ENCODE data around the gene TTC13. TPM values are rescaled to one million over a fixed set of nuclear protein-coding genes. Genes with fewer than 3 reads are reported as not detected.

Gene TTC13
- total RNA-seq, 2 experiments from 2014 or later, result 24.9 to 25.0 TPM

DNA sequence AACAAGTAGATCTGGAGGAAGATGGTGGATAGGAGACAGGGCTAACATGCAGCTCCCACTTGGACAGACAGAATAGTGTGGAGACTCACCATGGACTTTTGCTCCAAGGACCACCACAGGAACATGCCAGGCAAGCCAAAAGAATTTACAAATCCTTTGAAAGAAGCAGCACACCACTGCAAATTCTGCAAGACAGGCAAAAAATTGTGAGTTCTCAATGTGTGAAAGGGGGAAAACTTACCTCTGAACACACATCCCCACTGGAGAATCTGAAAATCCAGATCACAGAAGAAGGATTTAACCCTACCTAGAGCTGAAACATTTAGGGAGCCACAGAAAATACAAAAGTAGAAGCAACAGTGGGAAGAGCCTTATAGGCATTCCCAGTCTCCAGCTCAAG, 23.2 kb upstream of the TTC13 start:
- no peaks in the 10 kb centered on the region for H3K4me1 ChIP-seq (ENCODE audit: insufficient read depth, low read length)
- H3K36me3 Mint-ChIP-seq (ENCODE audit: low read depth), result peaks cover 49% of the 10 kb centered on the region
- TF ChIP-seq, protein P1, sequence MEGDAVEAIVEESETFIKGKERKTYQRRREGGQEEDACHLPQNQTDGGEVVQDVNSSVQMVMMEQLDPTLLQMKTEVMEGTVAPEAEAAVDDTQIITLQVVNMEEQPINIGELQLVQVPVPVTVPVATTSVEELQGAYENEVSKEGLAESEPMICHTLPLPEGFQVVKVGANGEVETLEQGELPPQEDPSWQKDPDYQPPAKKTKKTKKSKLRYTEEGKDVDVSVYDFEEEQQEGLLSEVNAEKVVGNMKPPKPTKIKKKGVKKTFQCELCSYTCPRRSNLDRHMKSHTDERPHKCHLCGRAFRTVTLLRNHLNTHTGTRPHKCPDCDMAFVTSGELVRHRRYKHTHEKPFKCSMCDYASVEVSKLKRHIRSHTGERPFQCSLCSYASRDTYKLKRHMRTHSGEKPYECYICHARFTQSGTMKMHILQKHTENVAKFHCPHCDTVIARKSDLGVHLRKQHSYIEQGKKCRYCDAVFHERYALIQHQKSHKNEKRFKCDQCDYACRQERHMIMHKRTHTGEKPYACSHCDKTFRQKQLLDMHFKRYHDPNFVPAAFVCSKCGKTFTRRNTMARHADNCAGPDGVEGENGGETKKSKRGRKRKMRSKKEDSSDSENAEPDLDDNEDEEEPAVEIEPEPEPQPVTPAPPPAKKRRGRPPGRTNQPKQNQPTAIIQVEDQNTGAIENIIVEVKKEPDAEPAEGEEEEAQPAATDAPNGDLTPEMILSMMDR (IDR thresholded peaks at IDR 0.05), result no peak
- intact Hi-C loops (cut with DNase I, micrococcal nuclease), result no loop called here
- peaks cover 8 to 24% of the 10 kb centered on the region in 2 experiments for H3K9me3 ChIP-seq (ENCODE audit: control insufficient read depth in 1 of 2, insufficient read depth in 1 of 2, low read length in 2 of 2)
- peaks cover 52% of the 10 kb centered on the region for H3K36me3 ChIP-seq (ENCODE audit: insufficient read depth, low read length)
- no peaks in the 10 kb centered on the region for H3K27me3 ChIP-seq (ENCODE audit: control insufficient read depth in 1 of 2, insufficient read depth in 2 of 2, low read length in 2 of 2)
- CTCF ChIA-PET, result no interaction called here
- DNase-seq (no peak), ATAC-seq (ENCODE audit: poor library complexity) (no peak)
- POLR2A ChIA-PET, result no interaction called here
- no peaks in the 10 kb centered on the region for H3K27me3 Mint-ChIP-seq
- no peak overlapping the region for H3K27ac ChIP-seq (ENCODE audit: low read depth in 1 of 2, low read length in 2 of 2)
- no peak overlapping the region for H3K27ac Mint-ChIP-seq
- H3K4me3 Mint-ChIP-seq, result no peak overlapping the region
- H3K9me3 Mint-ChIP-seq, result peaks cover 18% of the 10 kb centered on the region
- H3K4me1 Mint-ChIP-seq (ENCODE audit: low read depth), result no peaks in the 10 kb centered on the region
- no peak overlapping the region for H3K4me3 ChIP-seq (ENCODE audit: low read length)

DNA sequence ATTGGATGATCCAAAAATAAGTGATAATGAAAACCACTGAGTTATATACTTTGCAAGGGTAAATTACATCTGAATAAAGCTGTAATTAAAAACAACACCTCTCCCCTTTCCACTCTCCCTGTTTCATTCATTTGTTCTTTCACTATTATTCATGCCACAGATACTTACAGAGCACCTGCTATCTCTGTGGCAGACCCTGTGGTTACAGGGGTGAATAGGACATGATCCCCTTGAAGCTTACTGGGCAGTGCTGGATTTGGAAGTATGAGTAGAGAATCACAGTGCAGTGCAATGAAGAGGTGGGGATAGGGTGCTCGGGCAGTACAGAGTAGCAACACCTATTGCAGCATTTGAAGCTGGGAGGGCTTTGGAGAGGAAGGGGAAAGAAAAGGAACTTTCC, 22.0 kb upstream of the TTC13 start:
- intact Hi-C loops (cut with DNase I, micrococcal nuclease), result no loop called here
- Histone ChIP-seq H3K4me3 (ENCODE audit: low read length) (no peak overlapping the region), H3K27me3 (ENCODE audit: control insufficient read depth in 1 of 2, insufficient read depth in 2 of 2, low read length in 2 of 2) (no peaks in the 10 kb centered on the region), H3K4me1 (ENCODE audit: insufficient read depth, low read length) (no peaks in the 10 kb centered on the region), H3K27ac (ENCODE audit: low read depth in 1 of 2, low read length in 2 of 2) (no peak overlapping the region), H3K9me3 (ENCODE audit: control insufficient read depth in 1 of 2, insufficient read depth in 1 of 2, low read length in 2 of 2) (peaks cover 8 to 24% of the 10 kb centered on the region in 2 experiments), H3K36me3 (ENCODE audit: insufficient read depth, low read length) (peaks cover 64% of the 10 kb centered on the region)
- peaks cover 44% of the 10 kb centered on the region for H3K36me3 Mint-ChIP-seq (ENCODE audit: low read depth)
- TF ChIP-seq, protein P1 (IDR thresholded peaks at IDR 0.05), result no peak
- H3K4me1 Mint-ChIP-seq (ENCODE audit: low read depth), result no peaks in the 10 kb centered on the region
- H3K9me3 Mint-ChIP-seq, result peaks cover 11% of the 10 kb centered on the region
- ATAC-seq (ENCODE audit: poor library complexity) (no peak), DNase-seq (no peak)
- no peak overlapping the region for H3K27ac Mint-ChIP-seq
- ChIA-PET CTCF (no interaction called here), POLR2A (no interaction called here)
- no peak overlapping the region for H3K4me3 Mint-ChIP-seq
- no peaks in the 10 kb centered on the region for H3K27me3 Mint-ChIP-seq

DNA sequence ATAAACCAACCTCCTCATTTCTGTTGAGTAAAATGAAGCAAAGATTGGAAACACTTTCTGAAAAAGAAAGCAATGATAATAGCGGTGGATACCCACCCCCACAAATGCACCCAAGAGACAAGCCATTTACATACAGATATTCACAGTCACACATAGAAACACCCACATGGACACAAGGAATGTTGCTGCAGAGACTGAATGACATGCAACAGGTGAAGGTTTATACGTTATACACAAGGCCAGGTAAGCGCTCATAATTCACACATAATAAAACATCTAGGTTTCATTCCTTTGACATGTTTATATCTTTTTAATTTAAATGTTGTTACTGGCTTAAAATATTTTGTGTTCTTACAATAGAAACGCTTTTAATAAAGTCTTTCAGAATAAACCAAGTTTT, 21.5 kb upstream of the TTC13 start:
- POLR2A ChIA-PET, result no interaction called here
- Mint-ChIP-seq H3K4me1 (ENCODE audit: low read depth) (no peaks in the 10 kb centered on the region), H3K36me3 (ENCODE audit: low read depth) (peaks cover 46% of the 10 kb centered on the region), H3K9me3 (peaks cover 9% of the 10 kb centered on the region), H3K4me3 (no peak overlapping the region), H3K27me3 (no peaks in the 10 kb centered on the region), H3K27ac (no peak overlapping the region)
- Histone ChIP-seq H3K4me1 (ENCODE audit: insufficient read depth, low read length) (no peaks in the 10 kb centered on the region), H3K27me3 (ENCODE audit: control insufficient read depth in 1 of 2, insufficient read depth in 2 of 2, low read length in 2 of 2) (no peaks in the 10 kb centered on the region), H3K9me3 (ENCODE audit: control insufficient read depth in 1 of 2, insufficient read depth in 1 of 2, low read length in 2 of 2) (peaks cover 8 to 24% of the 10 kb centered on the region in 2 experiments), H3K36me3 (ENCODE audit: insufficient read depth, low read length) (peaks cover 69% of the 10 kb centered on the region), H3K4me3 (ENCODE audit: low read length) (no peak overlapping the region), H3K27ac (ENCODE audit: low read depth in 1 of 2, low read length in 2 of 2) (no peak overlapping the region)
- TF ChIP-seq, protein P1 (IDR thresholded peaks at IDR 0.05), result no peak
- intact Hi-C loops (cut with DNase I, micrococcal nuclease), result no loop called here
- DNase-seq (no peak), ATAC-seq (ENCODE audit: poor library complexity) (no peak)
- CTCF ChIA-PET, result no interaction called here
